Activated CD8-positive, alpha-beta memory T cell treated with anti-CD3 and anti-CD28 coated beads, Interleukin-2, amount 10 ng/mL, durations not matched to agents 7 days and 5 days (primary cell): Measurements from ENCODE around the gene PRPF31. TPM values are rescaled to one million over a fixed set of nuclear protein-coding genes. Genes with fewer than 3 reads are reported as not detected.

ENCODE experiments used
- ATAC-seq: fragments of 150-1000 bp; cut with Tn5 transposase; one replicate; pipeline ENCODE4 v1.10.0; 2021; ENCODE audit warnings: moderate library complexity
- CTCF ChIA-PET: fragments of 350-600 bp; sonication (Branson Sonifier 250); formaldehyde crosslinking; loops from one replicate; lab custom pipeline; 2021; ENCODE audit warnings: antibody characterized with exemption; lab: Charles Lee
- DNase-seq: peaks from one replicate; pipeline ENCODE4 v3.0.0-alpha.2; 2020
- H3K27ac Mint-ChIP-seq: one replicate; pipeline ENCODE4 v1.8.0; 2021; ENCODE audit warnings: mild to moderate bottlenecking, mixed read lengths
- H3K27me3 Mint-ChIP-seq: one replicate; pipeline ENCODE4 v1.8.0; 2021; ENCODE audit warnings: mixed read lengths
- H3K36me3 Mint-ChIP-seq: one replicate; pipeline ENCODE4 v1.8.0; 2021; ENCODE audit warnings: mild to moderate bottlenecking, mixed read lengths
- H3K4me1 Mint-ChIP-seq: one replicate; pipeline ENCODE4 v1.8.0; 2021; ENCODE audit warnings: mixed read lengths
- H3K4me3 Mint-ChIP-seq: one replicate; pipeline ENCODE4 v1.8.0; 2021; ENCODE audit warnings: mild to moderate bottlenecking, moderate library complexity, mixed read lengths
- H3K9me3 Mint-ChIP-seq: one replicate; pipeline ENCODE4 v1.8.0; 2022; ENCODE audit warnings: low read depth, mixed read lengths
- total RNA-seq, 2 experiments: library from RNA; stranded (reverse); gene quantifications; one replicate each; pipeline ENCODE4 v1.2.3, GENCODE V29; 2021

The PRPF31 gene
- total RNA-seq, 2 experiments from 2014 or later: 63.6 to 89.0 TPM

- DNase-seq (peak; percentile 60), ATAC-seq (no peak)
- Mint-ChIP-seq H3K9me3 (no peaks in the 10 kb centered on the region), H3K36me3 (peaks cover 4% of the 10 kb centered on the region), H3K27ac (peak within 1 kb of the TSS; percentile 90), H3K4me3 (peak within 1 kb of the TSS; percentile 80), H3K4me1 (peaks cover 41% of the 10 kb centered on the region), H3K27me3 (no peaks in the 10 kb centered on the region)
- CTCF ChIA-PET: interaction anchor here (1.0 to 3.0 kb wide), 9 partner anchors 11 to 286 kb away, joined by 3 to 17 read pairs (median 4); partner anchors contain the start of genes LENG1, MBOAT7, NDUFA3 and PRPF31
Observed at GRCh38 chr19:54137699-54138488, 22.3 kb downstream of the PRPF31 start, which contains the start of gene CNOT3. CNOT3 (plus strand) TSS chr19:54137762; CDS start chr19:54142979, 5,217 bp downstream.

DNA sequence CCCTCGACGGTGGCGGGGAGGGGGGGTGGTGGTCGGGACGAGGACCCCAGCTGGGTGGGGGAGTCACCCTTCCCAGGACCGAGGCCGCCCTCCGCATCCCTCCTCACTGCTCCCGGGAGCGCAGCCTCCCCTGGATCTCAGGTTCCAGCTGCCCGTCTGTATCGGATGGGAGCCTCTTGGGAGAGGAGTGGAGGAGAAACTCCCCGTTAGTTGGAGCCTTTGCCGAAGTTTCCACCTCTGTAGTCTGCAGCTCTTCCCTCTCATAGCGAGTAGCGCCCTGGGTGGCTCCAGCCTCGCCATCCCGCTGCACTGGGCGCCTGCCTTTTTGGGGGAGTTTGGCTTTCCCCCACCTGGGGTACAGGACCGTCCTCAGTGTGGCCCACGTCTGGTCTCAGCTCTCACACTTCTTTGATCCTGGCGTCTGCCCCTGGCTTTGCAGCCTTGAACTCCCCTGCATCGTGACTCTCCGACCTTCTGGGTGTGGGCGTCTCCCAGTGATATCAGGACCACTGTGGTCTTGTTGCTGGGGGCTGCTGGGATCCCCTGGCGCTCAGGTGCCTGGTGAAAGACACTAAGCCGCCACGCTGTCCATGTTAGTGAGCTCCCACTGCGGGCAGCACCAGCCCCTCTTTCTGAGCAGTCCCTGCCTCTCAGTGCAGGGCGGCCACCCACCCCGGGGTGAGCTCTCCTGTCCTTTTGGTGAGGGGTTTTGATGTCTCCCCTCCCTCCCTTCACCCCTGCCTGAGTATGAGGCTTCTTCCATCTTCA lies 23.1 kb downstream of the PRPF31 start:
- peak; percentile 58 for DNase-seq
- peak overlapping the region; percentile 87 for H3K27ac Mint-ChIP-seq
- no peaks in the 10 kb centered on the region for H3K9me3 Mint-ChIP-seq
- H3K4me3 Mint-ChIP-seq: peak overlapping the region; percentile 80
- H3K4me1 Mint-ChIP-seq: peaks cover 41% of the 10 kb centered on the region
- peaks cover 9% of the 10 kb centered on the region for H3K36me3 Mint-ChIP-seq
- H3K27me3 Mint-ChIP-seq: no peaks in the 10 kb centered on the region
- ATAC-seq: no peak
- CTCF ChIA-PET: interaction anchor here (0.8 to 3.0 kb wide), 3 partner anchors 12 to 127 kb away, joined by 3 to 17 read pairs (median 4); partner anchors contain the start of gene LENG1

DNA sequence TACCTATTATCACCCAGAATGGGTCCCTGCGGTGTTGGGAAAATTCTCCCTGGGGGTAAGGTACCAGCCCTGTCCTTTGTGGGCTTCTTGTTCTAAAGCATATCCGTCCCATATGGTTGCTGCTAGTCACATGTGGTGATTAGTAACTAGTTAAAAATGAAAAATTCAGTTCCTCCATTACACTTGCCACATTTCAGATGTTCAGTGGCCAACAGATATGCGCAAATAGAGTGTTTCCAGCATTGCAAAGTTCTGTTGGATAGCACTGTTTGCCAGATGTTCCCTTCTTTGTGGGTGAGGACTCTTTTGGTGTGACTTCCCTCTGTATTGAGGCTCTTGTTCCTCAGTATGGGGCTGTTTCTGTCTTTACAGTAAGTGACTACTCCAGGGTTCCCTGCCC lies 25.8 kb downstream of the PRPF31 start:
- DNase-seq (no peak), ATAC-seq (no peak)
- Mint-ChIP-seq H3K36me3 (peaks cover 28% of the 10 kb centered on the region), H3K9me3 (no peaks in the 10 kb centered on the region), H3K4me1 (peaks cover 34% of the 10 kb centered on the region), H3K4me3 (no peak overlapping the region), H3K27me3 (no peaks in the 10 kb centered on the region), H3K27ac (no peak overlapping the region)
- CTCF ChIA-PET: interaction anchor here (0.9 kb wide), 1 partner anchor 16 kb away, joined by 3 read pairs; no protein-coding TSS in a partner anchor

DNA sequence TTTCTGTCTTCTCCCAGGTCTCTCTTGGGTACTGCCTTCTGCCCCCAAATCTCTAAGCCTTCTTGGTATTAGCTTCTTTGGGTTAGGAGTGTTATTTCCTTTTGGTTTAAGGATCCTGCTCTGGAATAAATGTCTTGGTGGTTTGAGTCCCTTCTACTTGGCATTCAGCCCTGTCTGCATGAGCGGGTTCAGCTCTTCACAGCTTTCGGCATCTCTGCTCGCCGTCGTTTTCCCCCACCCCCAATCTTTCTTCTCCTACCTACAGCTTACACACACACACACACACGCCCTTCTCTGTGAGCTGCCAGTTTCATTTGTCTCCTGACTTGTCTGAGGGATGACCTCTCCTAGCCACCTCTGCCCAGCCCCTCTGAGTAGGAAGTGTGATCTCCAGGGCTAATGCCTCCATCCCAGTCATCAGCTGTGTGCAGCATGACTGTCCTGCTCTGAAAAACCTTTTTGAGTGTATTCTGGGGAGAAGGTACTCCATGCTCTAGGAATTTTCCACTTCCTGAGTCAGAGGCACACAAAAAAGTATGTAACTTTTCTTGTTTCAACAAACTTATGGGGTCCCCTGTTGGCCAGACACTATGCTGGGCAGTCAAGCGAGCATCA lies 26.7 kb downstream of the PRPF31 start:
- Mint-ChIP-seq H3K27ac (no peak overlapping the region), H3K9me3 (no peaks in the 10 kb centered on the region), H3K36me3 (peaks cover 30% of the 10 kb centered on the region), H3K4me3 (no peak overlapping the region), H3K4me1 (peaks cover 28% of the 10 kb centered on the region), H3K27me3 (no peaks in the 10 kb centered on the region)
- CTCF ChIA-PET: no interaction called here
- ATAC-seq: no peak
- no peak for DNase-seq

DNA sequence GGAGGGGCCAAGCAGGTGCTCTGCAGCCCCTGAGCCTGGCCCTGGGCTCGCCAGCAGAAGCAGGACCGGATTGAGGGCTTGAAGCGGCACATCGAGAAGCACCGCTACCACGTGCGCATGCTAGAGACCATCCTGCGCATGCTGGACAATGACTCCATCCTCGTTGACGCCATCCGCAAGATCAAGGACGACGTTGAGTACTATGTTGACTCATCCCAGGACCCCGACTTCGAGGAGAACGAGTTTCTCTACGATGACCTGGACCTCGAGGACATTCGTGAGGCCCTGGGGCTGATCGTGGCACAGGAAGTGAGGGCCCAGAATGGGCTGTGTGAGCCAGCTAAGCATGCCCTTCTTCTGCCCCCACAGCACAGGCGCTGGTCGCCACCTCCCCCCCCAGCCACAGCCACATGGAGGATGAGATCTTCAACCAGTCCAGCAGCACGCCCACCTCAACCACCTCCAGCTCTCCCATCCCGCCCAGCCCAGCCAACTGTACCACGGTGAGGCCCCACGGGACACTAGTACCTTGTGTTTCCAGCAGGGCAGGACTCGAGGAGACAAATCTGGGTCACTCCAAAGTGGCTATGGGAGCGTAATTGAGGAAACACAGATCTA lies 30.1 kb downstream of the PRPF31 start:
- Mint-ChIP-seq H3K36me3 (peaks cover 36% of the 10 kb centered on the region), H3K27me3 (no peaks in the 10 kb centered on the region), H3K4me1 (peaks cover 8% of the 10 kb centered on the region), H3K9me3 (no peaks in the 10 kb centered on the region), H3K4me3 (no peak overlapping the region), H3K27ac (no peak overlapping the region)
- ATAC-seq (no peak), DNase-seq (no peak)
- CTCF ChIA-PET: no interaction called here

DNA sequence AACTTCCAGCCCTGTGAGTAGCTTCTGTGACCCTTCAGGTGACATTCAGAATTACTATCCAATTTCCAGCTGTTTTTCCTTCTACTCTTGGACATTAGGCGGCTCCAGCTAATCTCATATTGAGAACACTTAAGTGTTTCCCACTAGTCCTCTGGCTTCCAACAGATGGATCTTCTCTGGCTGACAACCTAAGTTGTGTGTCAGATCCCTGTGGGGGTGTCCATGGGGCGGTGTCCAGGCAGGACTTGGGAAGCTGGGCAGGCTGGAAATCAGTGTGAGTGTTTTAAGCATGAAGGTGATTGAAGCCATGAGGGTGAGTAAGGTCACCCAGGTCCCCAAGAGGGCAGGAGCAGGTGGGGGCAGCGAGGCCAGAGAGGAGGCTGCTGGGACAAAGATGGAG lies 32.1 kb downstream of the PRPF31 start:
- peaks cover 42% of the 10 kb centered on the region for H3K36me3 Mint-ChIP-seq
- H3K27me3 Mint-ChIP-seq: no peaks in the 10 kb centered on the region
- CTCF ChIA-PET: no interaction called here
- no peak overlapping the region for H3K4me3 Mint-ChIP-seq
- DNase-seq: no peak
- H3K9me3 Mint-ChIP-seq: no peaks in the 10 kb centered on the region
- no peak for ATAC-seq
- no peak overlapping the region for H3K27ac Mint-ChIP-seq
- no peaks in the 10 kb centered on the region for H3K4me1 Mint-ChIP-seq

DNA sequence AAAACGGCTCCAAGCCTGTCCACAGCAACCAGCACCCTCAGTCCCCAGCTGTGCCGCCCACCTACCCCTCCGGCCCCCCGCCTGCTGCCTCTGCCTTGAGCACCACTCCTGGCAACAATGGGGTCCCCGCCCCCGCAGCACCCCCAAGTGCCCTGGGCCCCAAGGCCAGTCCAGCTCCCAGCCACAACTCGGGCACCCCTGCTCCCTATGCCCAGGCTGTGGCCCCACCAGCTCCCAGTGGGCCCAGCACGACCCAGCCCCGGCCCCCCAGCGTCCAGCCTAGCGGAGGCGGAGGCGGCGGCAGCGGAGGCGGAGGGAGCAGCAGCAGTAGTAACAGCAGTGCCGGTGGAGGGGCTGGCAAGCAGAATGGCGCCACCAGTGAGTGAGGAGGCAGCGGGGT lies 32.6 kb downstream of the PRPF31 start:
- Mint-ChIP-seq H3K27ac (no peak overlapping the region), H3K4me1 (no peaks in the 10 kb centered on the region), H3K4me3 (no peak overlapping the region), H3K27me3 (no peaks in the 10 kb centered on the region), H3K9me3 (no peaks in the 10 kb centered on the region), H3K36me3 (peaks cover 43% of the 10 kb centered on the region)
- no peak for DNase-seq
- no peak for ATAC-seq
- CTCF ChIA-PET: no interaction called here

DNA sequence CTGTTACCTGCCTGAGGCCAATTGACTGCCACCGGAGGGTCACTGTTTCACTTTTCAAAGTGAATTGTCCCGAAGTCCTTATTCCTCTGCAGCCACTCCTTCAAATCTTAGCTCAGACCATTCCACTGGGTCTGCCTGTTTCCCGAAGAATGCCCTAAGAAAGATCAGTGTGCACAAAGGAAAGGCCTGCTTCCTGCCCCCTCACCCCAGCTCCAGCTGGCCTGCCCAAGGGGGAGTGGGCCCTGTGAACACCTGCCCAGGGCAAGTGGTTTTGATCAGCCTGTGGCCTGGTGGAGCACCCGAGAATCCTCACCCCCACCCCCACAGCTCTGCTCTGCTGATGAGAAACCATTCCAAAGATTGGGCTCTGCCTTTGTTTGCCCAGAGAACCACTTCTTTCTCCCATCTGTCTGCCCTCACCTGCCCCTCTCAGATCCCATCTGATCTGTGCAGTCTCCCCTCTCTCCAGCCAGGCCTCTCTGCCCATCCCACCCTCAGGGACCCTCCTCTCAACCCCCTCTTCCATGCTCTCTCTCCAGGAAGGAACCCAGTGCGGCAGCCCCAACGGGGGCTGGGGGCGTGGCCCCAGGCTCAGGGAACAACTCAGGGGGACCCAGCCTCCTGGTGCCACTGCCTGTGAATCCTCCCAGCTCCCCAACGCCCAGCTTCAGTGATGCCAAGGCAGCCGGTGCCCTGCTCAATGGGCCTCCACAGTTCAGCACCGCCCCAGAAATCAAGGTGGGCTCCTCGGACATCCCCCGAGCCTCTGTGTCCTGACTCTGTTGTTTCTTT lies 33.7 kb downstream of the PRPF31 start:
- ATAC-seq (no peak), DNase-seq (no peak)
- Mint-ChIP-seq H3K36me3 (peaks cover 39% of the 10 kb centered on the region), H3K27ac (peak overlapping the region; percentile 1), H3K4me1 (peaks cover 3% of the 10 kb centered on the region), H3K4me3 (no peak overlapping the region), H3K9me3 (no peaks in the 10 kb centered on the region), H3K27me3 (no peaks in the 10 kb centered on the region)
- CTCF ChIA-PET: interaction anchor here (0.9 to 1.5 kb wide), 3 partner anchors 11 to 12 kb away, joined by 3 to 4 read pairs (median 3); partner anchors contain the start of genes CNOT3 and LENG1

- no peaks in the 10 kb centered on the region for H3K9me3 Mint-ChIP-seq
- ATAC-seq: no peak
- peaks cover 36% of the 10 kb centered on the region for H3K36me3 Mint-ChIP-seq
- CTCF ChIA-PET: no interaction called here
- no peak overlapping the region for H3K4me3 Mint-ChIP-seq
- no peak overlapping the region for H3K27ac Mint-ChIP-seq
- H3K4me1 Mint-ChIP-seq: peaks cover 14% of the 10 kb centered on the region
- no peak for DNase-seq
- H3K27me3 Mint-ChIP-seq: no peaks in the 10 kb centered on the region
Observed at GRCh38 chr19:54151362-54152035, 35.9 kb downstream of the PRPF31 start.

- H3K27me3 Mint-ChIP-seq: no peaks in the 10 kb centered on the region
- DNase-seq (no peak), ATAC-seq (no peak)
- H3K4me1 Mint-ChIP-seq: peaks cover 17% of the 10 kb centered on the region
- H3K4me3 Mint-ChIP-seq: no peak overlapping the region
- H3K36me3 Mint-ChIP-seq: peaks cover 40% of the 10 kb centered on the region
- no peak overlapping the region for H3K27ac Mint-ChIP-seq
- CTCF ChIA-PET: no interaction called here
- no peaks in the 10 kb centered on the region for H3K9me3 Mint-ChIP-seq
Observed at GRCh38 chr19:54152267-54152666, 36.7 kb downstream of the PRPF31 start.

GRCh38 chr19:54152878-54153524 lies 37.4 kb downstream of the PRPF31 start:
- Mint-ChIP-seq H3K9me3 (no peaks in the 10 kb centered on the region), H3K4me1 (peaks cover 21% of the 10 kb centered on the region), H3K36me3 (peaks cover 40% of the 10 kb centered on the region), H3K4me3 (no peak overlapping the region), H3K27ac (no peak overlapping the region), H3K27me3 (no peaks in the 10 kb centered on the region)
- no peak for DNase-seq
- CTCF ChIA-PET: no interaction called here
- ATAC-seq: no peak
